ENCODE results near the gene PRKAG2.

The PRKAG2 gene

DNA sequence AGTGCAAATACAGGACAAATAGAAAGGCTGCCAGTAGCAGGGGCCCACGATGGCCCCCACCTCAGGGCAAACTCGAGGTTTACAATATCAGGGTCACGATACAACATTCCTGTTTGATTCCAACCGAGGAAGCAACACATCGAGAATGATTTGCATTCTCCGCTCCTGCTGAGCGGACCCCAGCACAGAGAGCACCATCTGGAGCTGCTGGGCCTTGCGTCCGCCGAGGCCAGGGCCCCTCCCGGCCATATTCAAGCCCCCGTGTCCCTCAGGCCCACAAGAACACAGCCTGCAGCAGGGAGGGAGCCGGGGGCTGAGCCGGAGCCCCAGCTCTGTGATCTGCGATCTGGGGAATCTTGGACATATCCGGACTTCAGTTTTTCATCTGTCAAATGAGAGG, 84.3 kb downstream of the PRKAG2 start:
- no peaks in the 10 kb centered on the region for H3K36me3 ChIP-seq (ENCODE audit: insufficient read depth, low read length)
- H3K4me2 ChIP-seq (ENCODE audit: low read length) = no peak overlapping the region
- H3K27me3 ChIP-seq (ENCODE audit: insufficient read depth, low read length) = no peaks in the 10 kb centered on the region; the same call in 1 of the 2 replicates
- H3F3A ChIP-seq (ENCODE audit: insufficient read depth, low read length) = no peaks in the 10 kb centered on the region
- H2AFZ ChIP-seq (ENCODE audit: low read length) = no peak overlapping the region
- H3K9me3 ChIP-seq (ENCODE audit: low read length) = no peaks in the 10 kb centered on the region
- no peaks in the 10 kb centered on the region for H3K9me2 ChIP-seq (ENCODE audit: low read depth, low read length)
- no peaks in the 10 kb centered on the region for H3K4me1 ChIP-seq (ENCODE audit: insufficient read depth, low read length, severe bottlenecking)
- no peak for TF ChIP-seq EZH2 (IDR thresholded peaks at IDR 0.05; ENCODE audit: borderline replicate concordance, low read length)
- no peak for TF ChIP-seq CTCF (IDR thresholded peaks at IDR 0.05; ENCODE audit: low read length)
- H4K20me1 ChIP-seq (ENCODE audit: insufficient read depth, low read length) = no peaks in the 10 kb centered on the region
- H3K9ac ChIP-seq (ENCODE audit: low read length) = no peak overlapping the region
- no peak overlapping the region for H3K27ac ChIP-seq (ENCODE audit: low read depth, low read length, poor library complexity, severe bottlenecking)
- no peak overlapping the region for H3K4me3 ChIP-seq (ENCODE audit: low read depth, low read length, poor library complexity, severe bottlenecking)
- no peaks in the 10 kb centered on the region for H3K79me2 ChIP-seq (ENCODE audit: insufficient read depth, low read length)

DNA sequence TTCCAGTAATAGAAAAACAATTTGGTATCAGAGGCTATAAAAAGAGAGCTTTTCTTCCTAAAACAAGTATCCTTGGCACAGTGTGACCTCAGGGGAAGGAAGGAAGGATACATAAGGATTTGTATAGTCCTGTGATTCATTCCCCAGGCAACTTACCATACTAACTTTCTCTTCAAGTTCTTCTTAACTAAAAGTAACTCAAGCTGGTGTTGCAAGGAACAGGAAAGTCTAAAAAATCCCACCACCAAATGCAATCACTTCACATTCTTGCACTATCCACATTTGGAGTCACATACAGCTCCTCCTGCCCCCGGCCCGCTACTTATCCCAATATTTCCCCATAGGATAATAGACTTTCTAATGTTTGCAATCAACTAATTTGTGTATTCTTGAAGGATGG, 84.8 kb downstream of the PRKAG2 start:
- H3K4me3 ChIP-seq (ENCODE audit: low read depth, low read length, poor library complexity, severe bottlenecking) = no peak overlapping the region
- no peaks in the 10 kb centered on the region for H3K9me3 ChIP-seq (ENCODE audit: low read length)
- H3K9me2 ChIP-seq (ENCODE audit: low read depth, low read length) = no peaks in the 10 kb centered on the region
- H3K4me2 ChIP-seq (ENCODE audit: low read length) = no peak overlapping the region
- H3K4me1 ChIP-seq (ENCODE audit: insufficient read depth, low read length, severe bottlenecking) = no peaks in the 10 kb centered on the region
- H3K79me2 ChIP-seq (ENCODE audit: insufficient read depth, low read length) = no peaks in the 10 kb centered on the region
- TF ChIP-seq CTCF (IDR thresholded peaks at IDR 0.05; ENCODE audit: low read length) (no peak), EZH2 (IDR thresholded peaks at IDR 0.05; ENCODE audit: borderline replicate concordance, low read length) (no peak)
- H3K36me3 ChIP-seq (ENCODE audit: insufficient read depth, low read length) = no peaks in the 10 kb centered on the region
- no peak overlapping the region for H3K27ac ChIP-seq (ENCODE audit: low read depth, low read length, poor library complexity, severe bottlenecking)
- no peaks in the 10 kb centered on the region; the same call in 1 of the 2 replicates for H3K27me3 ChIP-seq (ENCODE audit: insufficient read depth, low read length)
- H3K9ac ChIP-seq (ENCODE audit: low read length) = no peak overlapping the region
- H2AFZ ChIP-seq (ENCODE audit: low read length) = no peak overlapping the region
- H4K20me1 ChIP-seq (ENCODE audit: insufficient read depth, low read length) = no peaks in the 10 kb centered on the region
- no peaks in the 10 kb centered on the region for H3F3A ChIP-seq (ENCODE audit: insufficient read depth, low read length)

- Histone ChIP-seq H3K36me3 (ENCODE audit: insufficient read depth, low read length) (no peaks in the 10 kb centered on the region), H3K4me1 (ENCODE audit: insufficient read depth, low read length, severe bottlenecking) (no peaks in the 10 kb centered on the region), H3K4me2 (ENCODE audit: low read length) (no peak overlapping the region), H3K4me3 (ENCODE audit: low read depth, low read length, poor library complexity, severe bottlenecking) (no peak overlapping the region), H3K27ac (ENCODE audit: low read depth, low read length, poor library complexity, severe bottlenecking) (no peak overlapping the region), H2AFZ (ENCODE audit: low read length) (no peak overlapping the region), H3K27me3 (ENCODE audit: insufficient read depth, low read length) (peaks cover 3% of the 10 kb centered on the region; the same call in 1 of the 2 replicates), H3K9ac (ENCODE audit: low read length) (no peak overlapping the region), H3K9me2 (ENCODE audit: low read depth, low read length) (no peaks in the 10 kb centered on the region), H4K20me1 (ENCODE audit: insufficient read depth, low read length) (no peaks in the 10 kb centered on the region), H3F3A (ENCODE audit: insufficient read depth, low read length) (no peaks in the 10 kb centered on the region), H3K9me3 (ENCODE audit: low read length) (no peaks in the 10 kb centered on the region), H3K79me2 (ENCODE audit: insufficient read depth, low read length) (no peaks in the 10 kb centered on the region)
- TF ChIP-seq EZH2 (IDR thresholded peaks at IDR 0.05; ENCODE audit: borderline replicate concordance, low read length) (no peak), CTCF (IDR thresholded peaks at IDR 0.05; ENCODE audit: low read length) (no peak)
Measured at GRCh38 chr7:151790830-151791620, 85.9 kb downstream of the PRKAG2 start.

Data from OCI-LY1 (cell line).